NCI-H1092 (cell line): ENCODE results near the gene MDN1.
"Not testable (repeated sequence)": the region's sequence is repeated elsewhere in the genome, so short reads cannot be mapped to it uniquely, and the experiment has no call there.

Source experiments
- DNase-seq: peaks from one replicate; lab custom pipeline; 2025; lab: John Stamatoyannopoulos, UW

The MDN1 gene

GRCh38 chr6:89769572-89769971, 50.0 kb downstream of the MDN1 start:
- no peak for DNase-seq

- DNase-seq = no peak
Observed at GRCh38 chr6:89768324-89768723, 51.3 kb downstream of the MDN1 start.

GRCh38 chr6:89763550-89763949, 56.0 kb downstream of the MDN1 start:
- DNase-seq = no peak

GRCh38 chr6:89758830-89759229, 60.8 kb downstream of the MDN1 start:
- DNase-seq = no peak

- no peak for DNase-seq
Observed at GRCh38 chr6:89750338-89750737, 69.3 kb downstream of the MDN1 start.

- no peak for DNase-seq
Observed at GRCh38 chr6:89749918-89750317, 69.7 kb downstream of the MDN1 start.

GRCh38 chr6:89745716-89746115, 73.9 kb downstream of the MDN1 start:
- no peak for DNase-seq

GRCh38 chr6:89745096-89745495, 74.5 kb downstream of the MDN1 start:
- DNase-seq = no peak

- no peak for DNase-seq
Observed at GRCh38 chr6:89736893-89737292, 82.7 kb downstream of the MDN1 start.

- DNase-seq = no peak
Observed at GRCh38 chr6:89734526-89734925, 85.1 kb downstream of the MDN1 start.

- no peak for DNase-seq
Observed at GRCh38 chr6:89731924-89732567, 87.5 kb downstream of the MDN1 start.

GRCh38 chr6:89731262-89731661, 88.3 kb downstream of the MDN1 start:
- not testable (repeated sequence) for DNase-seq

- DNase-seq = no peak
Observed at GRCh38 chr6:89729818-89730217, 89.8 kb downstream of the MDN1 start.

- DNase-seq = no peak
Observed at GRCh38 chr6:89727501-89727900, 92.1 kb downstream of the MDN1 start.

- DNase-seq = no peak
Observed at GRCh38 chr6:89724981-89725380, 94.6 kb downstream of the MDN1 start.

GRCh38 chr6:89723046-89723445, 96.5 kb downstream of the MDN1 start:
- no peak for DNase-seq

GRCh38 chr6:89716532-89716931, 103.1 kb downstream of the MDN1 start:
- no peak for DNase-seq

- DNase-seq = no peak
Observed at GRCh38 chr6:89711801-89712200, 107.8 kb downstream of the MDN1 start.

- no peak for DNase-seq
Observed at GRCh38 chr6:89708316-89708715, 111.3 kb downstream of the MDN1 start.

- no peak for DNase-seq
Observed at GRCh38 chr6:89707766-89708165, 111.8 kb downstream of the MDN1 start.

GRCh38 chr6:89706121-89706520, 113.5 kb downstream of the MDN1 start:
- no peak for DNase-seq

- no peak for DNase-seq
Observed at GRCh38 chr6:89703292-89703691, 116.3 kb downstream of the MDN1 start.

GRCh38 chr6:89702349-89702748, 117.2 kb downstream of the MDN1 start:
- DNase-seq = no peak

- no peak for DNase-seq
Observed at GRCh38 chr6:89695667-89696066, 123.9 kb downstream of the MDN1 start.

GRCh38 chr6:89694428-89694827, 125.2 kb downstream of the MDN1 start:
- no peak for DNase-seq
